GM21390 (cell line): Measurements from ENCODE around the gene FYB1.

Experiments used
- ATAC-seq: cut with Tn5 transposase; IDR thresholded peaks from one replicate; pipeline ENCODE4 v1.9.1; 2021; ENCODE audit not compliant: unreplicated experiment

Gene FYB1

GRCh38 chr5:39207345-39208045 lies 11.9 kb downstream of the FYB1 start:
- ATAC-seq: no peak

GRCh38 chr5:39206630-39207321 lies 12.6 kb downstream of the FYB1 start:
- ATAC-seq: no peak

DNA sequence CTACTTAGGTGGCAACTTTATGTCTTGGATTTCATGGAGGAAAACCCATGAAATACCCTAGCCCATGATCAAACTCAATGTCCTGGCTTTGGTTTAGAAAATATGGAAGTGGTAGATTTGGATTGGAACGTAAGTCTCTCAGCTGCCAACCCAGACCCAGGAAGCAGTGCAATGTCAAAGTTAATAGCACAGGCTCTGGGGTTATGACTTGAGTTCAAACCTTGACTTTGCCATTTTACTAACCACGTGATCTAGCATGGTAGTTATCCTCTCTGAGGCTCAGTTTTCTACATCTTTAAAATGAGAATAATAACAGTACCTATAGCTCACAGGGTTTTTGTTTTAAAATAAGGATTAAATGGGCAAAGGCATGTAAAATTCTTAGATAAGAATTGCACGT lies 13.8 kb downstream of the FYB1 start:
- no peak for ATAC-seq

GRCh38 chr5:39203951-39204350 lies 15.4 kb downstream of the FYB1 start:
- ATAC-seq: no peak

- no peak for ATAC-seq
Observed at GRCh38 chr5:39203275-39203922, 16.0 kb downstream of the FYB1 start.

GRCh38 chr5:39202597-39203274 lies 16.6 kb downstream of the FYB1 start:
- no peak for ATAC-seq

- no peak for ATAC-seq
Observed at GRCh38 chr5:39201781-39202596, 17.4 kb downstream of the FYB1 start.

- ATAC-seq: no peak
Observed at GRCh38 chr5:39201160-39201780, 18.1 kb downstream of the FYB1 start.

DNA sequence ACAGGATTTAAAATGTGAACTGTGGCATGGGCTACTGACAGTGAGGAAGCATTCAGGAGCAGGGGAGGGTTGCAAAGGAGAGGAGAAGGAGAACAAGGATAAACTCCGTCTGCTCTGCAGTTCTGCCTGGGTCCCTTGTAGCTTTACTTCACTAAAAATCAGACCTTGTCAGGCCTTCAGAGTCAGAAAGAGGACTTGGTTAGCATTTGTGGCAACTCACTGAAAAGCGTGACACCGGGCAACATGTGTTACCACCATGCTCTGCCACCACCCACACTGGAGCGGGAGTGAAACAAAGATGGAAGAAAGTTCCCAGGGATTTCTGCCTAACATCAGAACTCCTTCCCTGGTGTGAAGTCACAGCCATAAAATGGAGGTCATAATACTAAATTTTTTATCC lies 19.3 kb downstream of the FYB1 start:
- ATAC-seq: no peak

GRCh38 chr5:39199335-39199734 lies 20.0 kb downstream of the FYB1 start:
- no peak for ATAC-seq

- ATAC-seq: no peak
Observed at GRCh38 chr5:39198127-39198526, 21.2 kb downstream of the FYB1 start.

DNA sequence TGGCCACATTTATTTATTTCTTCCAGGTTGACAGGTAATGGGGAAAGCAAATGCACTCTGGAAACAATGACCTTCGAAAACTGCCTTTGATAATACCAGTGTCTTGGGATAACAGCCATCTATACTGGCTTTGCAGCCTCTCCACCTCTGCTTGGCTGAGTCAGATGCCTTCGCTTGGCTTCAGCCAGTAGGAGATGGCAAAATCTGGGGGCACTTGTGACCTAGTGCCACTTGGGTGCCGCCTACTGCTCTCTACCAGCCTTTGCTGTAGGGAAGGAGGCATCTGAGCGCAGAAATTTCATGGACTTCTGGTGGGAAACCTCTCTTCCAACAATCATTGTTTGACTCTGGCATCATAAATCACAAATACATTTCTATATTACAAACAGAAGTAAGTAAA lies 21.8 kb downstream of the FYB1 start:
- no peak for ATAC-seq

- no peak for ATAC-seq
Observed at GRCh38 chr5:39195198-39195826, 24.1 kb downstream of the FYB1 start.

- no peak for ATAC-seq
Observed at GRCh38 chr5:39194466-39195136, 24.8 kb downstream of the FYB1 start.

DNA sequence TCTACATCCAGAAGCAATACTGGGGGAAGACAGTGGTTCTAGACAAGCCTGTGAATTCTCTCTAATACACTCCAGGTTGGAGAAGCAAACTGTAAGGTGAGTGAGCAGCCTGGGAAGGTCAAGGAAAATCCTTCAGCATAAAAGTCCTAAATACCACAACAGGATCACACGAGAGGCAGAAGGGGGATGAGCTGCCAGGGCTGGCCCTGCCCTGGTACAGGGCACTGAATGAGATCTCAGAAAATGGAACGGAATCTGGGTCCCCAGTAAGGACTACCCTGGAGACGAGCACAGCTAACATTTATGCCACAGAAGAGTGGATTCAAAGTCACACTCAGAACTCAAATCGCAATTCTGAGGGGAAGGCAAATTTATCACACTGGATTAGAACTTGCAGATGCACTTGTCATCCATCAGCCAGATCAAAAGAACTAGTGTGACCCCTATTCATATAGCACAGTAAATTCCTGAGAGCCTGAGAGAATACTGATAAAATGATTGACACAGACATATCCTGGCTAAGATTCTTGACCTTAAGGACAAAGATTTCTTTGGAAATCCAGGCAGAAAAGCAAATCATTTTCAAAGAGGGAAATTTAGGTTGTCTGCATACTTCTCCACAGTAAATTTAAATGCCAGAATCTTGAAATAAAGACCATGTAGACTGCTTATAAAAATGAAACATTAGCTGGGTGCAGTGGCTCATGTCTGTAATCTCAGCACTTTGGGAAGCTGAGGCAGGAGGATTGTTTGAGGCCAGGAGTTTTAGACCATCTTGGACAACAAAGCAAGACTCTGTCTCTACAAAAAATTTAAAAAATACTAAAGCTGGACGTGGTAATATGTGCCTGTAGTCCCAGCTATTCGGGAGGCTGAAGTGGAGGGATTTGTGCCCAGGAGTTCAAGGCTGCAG lies 25.6 kb downstream of the FYB1 start:
- no peak for ATAC-seq

DNA sequence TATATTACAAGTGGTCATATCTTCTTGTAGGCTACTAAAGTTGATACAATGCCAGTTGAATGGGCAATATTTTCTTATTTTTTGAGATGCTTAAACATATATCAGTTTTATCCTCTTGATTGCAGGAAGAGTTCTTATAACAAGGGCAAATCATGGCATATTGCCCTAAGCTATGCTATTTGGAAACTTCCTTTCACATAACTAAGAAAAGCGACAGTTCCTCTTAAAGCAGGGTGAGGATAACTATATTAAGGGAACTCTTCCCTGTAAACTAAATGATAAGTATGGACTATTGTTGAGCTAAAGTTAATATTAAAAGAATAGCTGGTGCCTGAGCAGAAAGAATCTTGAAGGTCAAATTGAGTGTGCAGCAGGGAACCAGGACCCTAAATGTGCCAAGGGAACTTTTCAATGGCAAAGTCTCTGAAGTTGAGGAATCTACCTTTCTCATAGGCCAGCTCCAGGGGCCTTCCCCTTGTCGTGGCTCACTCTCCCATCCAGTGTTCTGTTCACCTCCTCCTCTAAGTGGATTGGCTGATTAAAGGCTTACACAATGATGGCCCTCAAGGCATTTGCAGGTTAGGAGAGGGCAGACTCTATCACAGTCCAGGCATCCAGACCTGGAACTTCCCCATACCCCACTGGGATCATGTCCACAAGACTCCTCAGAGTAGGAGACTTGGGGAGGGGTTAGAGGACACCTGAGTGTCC lies 26.8 kb downstream of the FYB1 start:
- no peak for ATAC-seq

DNA sequence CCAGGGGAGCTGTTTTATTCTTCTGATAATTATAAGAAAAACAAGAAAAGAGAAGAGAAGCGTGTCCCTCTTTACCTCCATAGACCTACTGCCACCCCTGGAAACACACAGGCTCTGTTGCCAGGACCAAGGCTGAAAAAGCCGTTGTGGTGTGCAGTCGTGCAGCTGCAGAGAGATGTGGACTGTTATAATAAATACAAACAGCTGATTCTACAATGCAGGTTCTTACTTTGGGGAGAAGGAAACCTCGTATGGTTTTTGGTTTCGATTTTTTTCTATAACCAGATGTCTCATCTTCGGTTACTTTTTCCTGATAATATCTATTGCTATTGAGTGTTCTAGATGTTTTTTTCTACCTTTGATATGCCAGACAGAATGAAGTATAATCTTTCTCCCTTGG lies 28.1 kb downstream of the FYB1 start:
- ATAC-seq: peak; percentile 58
